ENCODE data around the gene GXYLT2.
A peak's percentile ranks its signal among the peaks of the same experiment; 100 is the strongest.

Gene GXYLT2

GRCh38 chr3:72887343-72887704 lies 522 bp upstream of the GXYLT2 start:
- H3K4me2 ChIP-seq (ENCODE audit: low read length) = peak overlapping the region; percentile 95
- TF ChIP-seq, protein P1, sequence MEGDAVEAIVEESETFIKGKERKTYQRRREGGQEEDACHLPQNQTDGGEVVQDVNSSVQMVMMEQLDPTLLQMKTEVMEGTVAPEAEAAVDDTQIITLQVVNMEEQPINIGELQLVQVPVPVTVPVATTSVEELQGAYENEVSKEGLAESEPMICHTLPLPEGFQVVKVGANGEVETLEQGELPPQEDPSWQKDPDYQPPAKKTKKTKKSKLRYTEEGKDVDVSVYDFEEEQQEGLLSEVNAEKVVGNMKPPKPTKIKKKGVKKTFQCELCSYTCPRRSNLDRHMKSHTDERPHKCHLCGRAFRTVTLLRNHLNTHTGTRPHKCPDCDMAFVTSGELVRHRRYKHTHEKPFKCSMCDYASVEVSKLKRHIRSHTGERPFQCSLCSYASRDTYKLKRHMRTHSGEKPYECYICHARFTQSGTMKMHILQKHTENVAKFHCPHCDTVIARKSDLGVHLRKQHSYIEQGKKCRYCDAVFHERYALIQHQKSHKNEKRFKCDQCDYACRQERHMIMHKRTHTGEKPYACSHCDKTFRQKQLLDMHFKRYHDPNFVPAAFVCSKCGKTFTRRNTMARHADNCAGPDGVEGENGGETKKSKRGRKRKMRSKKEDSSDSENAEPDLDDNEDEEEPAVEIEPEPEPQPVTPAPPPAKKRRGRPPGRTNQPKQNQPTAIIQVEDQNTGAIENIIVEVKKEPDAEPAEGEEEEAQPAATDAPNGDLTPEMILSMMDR (IDR thresholded peaks at IDR 0.05; ENCODE audit: low read depth, low read length) = no peak
- TF ChIP-seq EZH2phosphoT487 (IDR thresholded peaks at IDR 0.05; ENCODE audit: low read depth) = no peak
- no peak overlapping the region for H3K27ac ChIP-seq (ENCODE audit: low read length)
- H3K79me2 ChIP-seq (ENCODE audit: low read length) = no peaks in the 10 kb centered on the region
- no peaks in the 10 kb centered on the region for H3K36me3 ChIP-seq (replicated peaks; ENCODE audit: low read depth, low read length)
- H3K27me3 ChIP-seq (ENCODE audit: low read depth, low read length) = peaks cover 50% of the 10 kb centered on the region
- peak overlapping the region; percentile 48 for H3K9ac ChIP-seq (ENCODE audit: low read length)
- H4K20me1 ChIP-seq (ENCODE audit: insufficient read depth, low read length) = no peaks in the 10 kb centered on the region
- H2AFZ ChIP-seq (ENCODE audit: low read depth, low read length) = peak overlapping the region; percentile 94
- H3K4me3 ChIP-seq (ENCODE audit: low read length) = peak overlapping the region; percentile 84
- H3K9me3 ChIP-seq (ENCODE audit: insufficient read depth, low read length) = no peaks in the 10 kb centered on the region
- peaks cover 18% of the 10 kb centered on the region for H3K4me1 ChIP-seq (ENCODE audit: low read length)

DNA sequence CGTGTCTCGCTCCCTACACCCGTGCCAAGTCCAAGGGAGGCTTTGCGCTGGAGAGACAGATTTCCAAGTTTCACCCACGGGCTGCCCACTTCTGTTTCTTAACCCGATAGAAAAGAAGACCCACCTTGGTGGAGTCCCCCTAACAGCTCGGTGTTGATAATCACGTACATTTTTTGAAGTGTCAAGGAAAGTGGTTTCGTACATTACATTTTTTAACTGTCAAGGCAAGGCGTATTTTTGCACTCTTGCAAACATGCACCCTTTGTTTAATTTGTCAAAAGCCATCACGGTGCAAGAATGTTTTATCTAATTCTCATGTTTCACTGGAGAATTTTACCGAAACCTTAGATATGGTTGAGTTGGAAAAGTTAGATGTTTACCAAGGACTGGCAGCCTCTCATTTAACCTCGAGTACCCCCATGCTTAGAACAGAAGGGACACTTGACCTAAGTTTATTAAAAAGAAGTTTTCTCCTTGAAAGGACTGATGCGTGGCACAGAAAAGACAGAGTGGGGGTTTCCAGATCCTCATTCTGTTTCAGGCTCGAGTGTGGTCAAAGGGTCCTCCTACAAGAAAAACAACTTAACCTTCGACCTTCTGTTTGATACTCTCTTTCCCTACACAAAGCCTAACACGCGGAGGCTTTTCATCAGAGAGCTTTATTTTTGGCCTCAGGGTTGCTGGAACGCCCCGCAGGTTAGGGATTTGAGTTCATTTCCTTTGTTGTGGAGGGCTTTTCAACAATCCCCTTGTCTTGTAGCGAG lies 882 bp downstream of the GXYLT2 start:
- Histone ChIP-seq H3K4me2 (ENCODE audit: low read length) (peak overlapping the region; percentile 98), H3K4me3 (ENCODE audit: low read length) (peak overlapping the region; percentile 79), H3K27ac (ENCODE audit: low read length) (no peak overlapping the region), H3K27me3 (ENCODE audit: low read depth, low read length) (peaks cover 51% of the 10 kb centered on the region), H3K36me3 (replicated peaks; ENCODE audit: low read depth, low read length) (no peaks in the 10 kb centered on the region), H3K4me1 (ENCODE audit: low read length) (peaks cover 18% of the 10 kb centered on the region), H3K79me2 (ENCODE audit: low read length) (no peaks in the 10 kb centered on the region), H4K20me1 (ENCODE audit: insufficient read depth, low read length) (no peaks in the 10 kb centered on the region), H2AFZ (ENCODE audit: low read depth, low read length) (no peak overlapping the region), H3K9ac (ENCODE audit: low read length) (peak overlapping the region; percentile 36; the same call in 1 of the 2 replicates), H3K9me3 (ENCODE audit: insufficient read depth, low read length) (no peaks in the 10 kb centered on the region)
- TF ChIP-seq, protein P1 (IDR thresholded peaks at IDR 0.05; ENCODE audit: low read depth, low read length) = no peak
- TF ChIP-seq EZH2phosphoT487 (IDR thresholded peaks at IDR 0.05; ENCODE audit: low read depth) = no peak

DNA sequence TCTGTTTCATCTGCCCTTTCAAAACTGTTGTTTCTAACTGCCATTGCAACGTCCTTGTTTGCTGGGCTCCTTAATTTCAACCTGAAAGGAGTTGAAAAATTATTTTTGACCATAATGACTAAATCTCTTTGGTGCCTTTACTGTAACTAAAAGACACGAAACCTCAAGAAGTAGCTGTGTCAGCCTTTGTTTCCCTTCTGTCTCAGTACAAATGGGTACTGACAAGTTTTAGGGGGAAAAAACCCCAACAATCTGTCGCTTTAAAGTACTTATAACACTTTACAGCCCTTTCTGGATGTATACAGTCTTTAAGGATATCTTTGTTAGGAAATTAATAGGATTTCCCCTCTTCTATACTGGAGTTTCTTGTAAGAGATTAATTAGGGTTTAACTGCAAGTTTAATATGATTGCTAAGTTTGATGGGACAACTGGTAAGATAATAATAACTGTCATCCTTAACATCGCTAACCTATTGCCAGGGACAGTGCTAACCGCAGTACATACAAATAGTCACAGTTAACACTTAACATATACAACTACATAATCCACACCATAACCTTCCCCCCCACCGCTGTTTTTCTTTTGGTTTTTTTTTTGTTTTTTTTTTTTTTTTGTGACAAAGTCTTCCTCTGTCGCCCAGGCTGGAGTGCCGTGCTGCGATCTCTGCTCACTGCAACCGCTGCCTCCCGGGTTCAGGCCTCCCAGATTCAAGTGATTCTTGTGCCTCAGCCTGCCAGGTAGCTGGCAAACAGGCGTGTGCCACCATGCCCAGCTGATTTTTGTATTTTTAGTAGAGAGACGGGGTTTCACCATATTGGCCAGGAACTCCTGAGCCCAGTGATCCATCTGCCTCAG lies 1.7 kb downstream of the GXYLT2 start:
- H3K79me2 ChIP-seq (ENCODE audit: low read length) = no peaks in the 10 kb centered on the region
- no peak overlapping the region for H2AFZ ChIP-seq (ENCODE audit: low read depth, low read length)
- H4K20me1 ChIP-seq (ENCODE audit: insufficient read depth, low read length) = no peaks in the 10 kb centered on the region
- H3K27me3 ChIP-seq (ENCODE audit: low read depth, low read length) = peaks cover 51% of the 10 kb centered on the region
- peaks cover 18% of the 10 kb centered on the region for H3K4me1 ChIP-seq (ENCODE audit: low read length)
- TF ChIP-seq EZH2phosphoT487 (IDR thresholded peaks at IDR 0.05; ENCODE audit: low read depth) = no peak
- TF ChIP-seq, protein P1 (IDR thresholded peaks at IDR 0.05; ENCODE audit: low read depth, low read length) = no peak
- H3K4me2 ChIP-seq (ENCODE audit: low read length) = peak overlapping the region; percentile 98; the same call in 1 of the 2 replicates
- no peaks in the 10 kb centered on the region for H3K36me3 ChIP-seq (replicated peaks; ENCODE audit: low read depth, low read length)
- H3K4me3 ChIP-seq (ENCODE audit: low read length) = peak overlapping the region; percentile 79; the same call in 1 of the 2 replicates
- no peak overlapping the region for H3K27ac ChIP-seq (ENCODE audit: low read length)
- H3K9me3 ChIP-seq (ENCODE audit: insufficient read depth, low read length) = no peaks in the 10 kb centered on the region
- H3K9ac ChIP-seq (ENCODE audit: low read length) = no peak overlapping the region

Data from OCI-LY3 (cell line).